ENCODE data around the gene ADGRL3.

GRCh38 chr4:61693520-61693919, 493.4 kb downstream of the ADGRL3 start:
- no peak for TF ChIP-seq CTCF (IDR thresholded peaks at IDR 0.05; ENCODE audit: borderline replicate concordance, extremely low read depth, low read length, poor library complexity, severe bottlenecking)
- TF ChIP-seq EZH2 (IDR thresholded peaks at IDR 0.05; ENCODE audit: borderline replicate concordance, low read depth, low read length, severe bottlenecking) = no peak
